HG02610 (cell line): ENCODE results near the gene LARGE1.

Experiments
- ATAC-seq: cut with Tn5 transposase; IDR thresholded peaks from one replicate; pipeline ENCODE4 v1.9.1; 2021; ENCODE audit warnings: mild to moderate bottlenecking, moderate library complexity; ENCODE audit not compliant: unreplicated experiment

Gene LARGE1

DNA sequence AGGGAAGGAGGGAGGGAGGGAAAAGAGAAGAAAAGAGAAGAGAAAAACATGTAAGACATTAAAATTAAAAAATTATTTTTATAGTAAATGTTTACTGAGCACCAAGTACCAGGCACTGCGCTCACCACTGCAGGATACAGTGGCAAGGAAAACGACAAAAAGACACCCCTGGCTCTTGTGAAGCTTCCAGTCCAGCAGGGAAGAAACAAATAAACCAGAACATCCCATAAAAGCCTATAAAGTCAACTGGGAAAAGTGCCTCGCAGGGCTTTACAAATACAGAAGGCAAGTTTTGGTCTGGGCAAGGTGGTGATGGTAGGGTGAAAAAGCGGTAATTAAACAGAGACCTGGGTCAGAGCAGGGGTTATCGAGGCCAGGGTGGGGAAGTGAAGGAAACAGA, 33.6 kb downstream of the LARGE1 start:
- no peak for ATAC-seq

DNA sequence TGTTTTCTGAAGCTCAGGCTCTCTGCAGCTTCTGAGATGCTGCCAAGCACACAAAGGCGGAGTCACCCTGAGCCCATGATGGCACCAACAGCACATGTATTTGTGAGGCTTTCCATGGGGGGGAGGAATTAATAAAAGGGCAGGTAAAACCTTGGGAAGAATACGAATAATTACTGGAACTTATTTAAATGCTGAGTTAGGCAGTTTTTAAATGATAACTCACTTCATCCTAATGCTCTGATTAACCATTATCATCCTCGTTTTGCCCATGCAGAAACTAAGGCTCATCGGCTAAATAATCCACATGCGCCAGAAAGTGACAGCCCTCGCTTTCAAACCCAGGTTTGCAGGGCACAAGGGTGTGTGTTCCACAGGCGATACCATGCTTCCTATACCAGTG, 35.4 kb downstream of the LARGE1 start:
- ATAC-seq: no peak

- ATAC-seq: no peak
Observed at GRCh38 chr22:33883961-33884808, 36.1 kb downstream of the LARGE1 start.

DNA sequence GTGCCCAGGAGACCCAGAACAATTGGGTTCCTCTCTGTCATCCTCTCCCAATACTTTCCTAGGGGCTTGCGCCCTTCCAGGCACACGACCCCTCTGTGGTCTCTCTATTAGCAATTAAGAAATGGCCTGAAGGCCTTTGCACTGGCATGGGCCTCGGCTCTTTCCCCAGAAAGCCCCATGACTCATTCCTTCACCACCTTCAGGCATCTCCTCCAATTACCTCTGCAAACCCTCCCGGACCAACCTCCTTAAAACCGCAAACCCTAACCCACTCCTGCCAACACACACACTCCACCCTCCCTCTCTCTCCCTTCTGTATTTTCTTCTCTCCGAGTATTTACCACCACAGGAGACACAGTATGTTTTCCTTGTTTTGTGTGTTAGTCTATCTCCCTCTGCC, 36.7 kb downstream of the LARGE1 start:
- no peak for ATAC-seq

- no peak for ATAC-seq
Observed at GRCh38 chr22:33882991-33883390, 37.3 kb downstream of the LARGE1 start.

GRCh38 chr22:33880986-33881385, 39.3 kb downstream of the LARGE1 start:
- ATAC-seq: no peak

- no peak for ATAC-seq
Observed at GRCh38 chr22:33879796-33880195, 40.5 kb downstream of the LARGE1 start.

DNA sequence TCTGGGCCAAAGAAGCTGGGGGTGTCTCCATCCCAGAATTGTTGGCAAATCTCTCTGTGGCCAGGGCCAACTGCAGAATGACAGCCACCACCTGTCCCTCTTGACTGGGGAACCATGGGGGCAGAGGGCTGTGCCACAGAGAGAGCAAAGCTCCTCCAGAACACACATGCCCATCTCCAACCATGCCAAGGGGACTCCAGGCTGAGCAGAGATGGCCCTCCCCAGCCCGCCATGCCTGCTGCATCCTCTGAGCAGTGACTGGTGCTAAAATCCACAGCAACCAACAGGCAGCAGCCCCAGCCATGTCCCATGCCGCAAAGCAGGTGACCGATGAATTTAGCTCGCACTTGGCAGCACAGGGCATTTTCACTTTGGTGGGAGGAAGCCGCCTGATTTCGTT, 45.0 kb downstream of the LARGE1 start:
- no peak for ATAC-seq

DNA sequence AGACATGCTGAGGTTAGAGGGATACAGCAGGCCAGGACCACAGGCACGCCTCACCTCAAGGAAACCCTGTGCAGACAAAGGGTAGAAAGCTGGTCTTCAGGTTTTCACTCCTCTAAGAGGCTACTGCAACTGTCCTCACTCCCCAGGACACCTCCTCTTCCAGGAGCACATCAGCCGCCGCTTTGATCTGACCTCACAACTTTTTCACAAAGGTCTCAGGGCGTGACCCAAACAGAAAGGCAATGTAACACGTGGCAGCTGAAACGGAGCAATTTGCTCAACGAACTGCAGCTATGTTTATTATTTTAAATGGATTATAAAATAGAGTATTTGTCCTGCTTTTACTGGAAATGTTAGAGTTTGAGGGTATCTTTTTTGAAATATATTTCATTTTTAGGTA, 46.1 kb downstream of the LARGE1 start:
- ATAC-seq: no peak

- ATAC-seq: no peak
Observed at GRCh38 chr22:33873666-33874065, 46.6 kb downstream of the LARGE1 start.

DNA sequence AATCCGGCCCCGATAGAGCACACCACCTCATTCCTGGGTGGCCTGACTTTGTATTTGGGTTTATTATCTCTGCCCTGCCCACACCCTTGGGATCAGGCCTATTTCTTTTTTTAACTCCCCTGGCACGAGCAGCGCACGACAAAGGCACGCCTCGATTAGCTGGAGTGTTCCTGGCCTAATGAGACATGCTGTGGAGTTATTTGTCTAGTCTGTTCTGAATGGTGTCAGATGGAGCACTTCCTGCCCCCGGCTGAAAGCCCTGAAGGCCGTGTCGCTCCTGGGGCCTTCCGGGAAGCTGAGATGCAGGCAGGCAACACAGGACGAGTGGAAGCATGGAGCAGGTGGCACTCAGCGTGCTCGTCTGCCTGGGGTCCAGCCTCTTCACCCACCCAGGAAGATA, 47.1 kb downstream of the LARGE1 start:
- no peak for ATAC-seq

GRCh38 chr22:33871935-33872334, 48.3 kb downstream of the LARGE1 start:
- ATAC-seq: no peak

DNA sequence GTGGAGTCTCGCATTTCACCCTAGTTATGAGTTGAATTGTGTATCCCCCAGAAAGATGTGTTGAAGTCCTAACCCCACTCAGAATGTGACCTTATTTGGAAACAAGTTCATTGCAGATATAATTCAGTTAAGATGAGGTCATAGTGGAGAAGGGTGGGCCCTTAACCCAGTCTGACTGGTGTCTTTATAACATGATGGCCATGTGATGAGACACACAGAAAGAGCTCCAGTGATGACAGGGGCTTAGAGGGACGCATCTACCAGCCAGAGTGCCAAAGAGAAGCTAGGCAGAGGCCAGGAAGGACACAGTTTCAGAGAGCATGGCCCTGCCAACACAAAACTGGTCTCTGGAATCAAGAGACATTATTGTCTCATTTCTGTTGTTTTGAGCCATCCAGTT, 50.3 kb downstream of the LARGE1 start:
- ATAC-seq: no peak

GRCh38 chr22:33867971-33868370, 52.3 kb downstream of the LARGE1 start:
- no peak for ATAC-seq

- ATAC-seq: no peak
Observed at GRCh38 chr22:33867118-33867866, 53.0 kb downstream of the LARGE1 start.

DNA sequence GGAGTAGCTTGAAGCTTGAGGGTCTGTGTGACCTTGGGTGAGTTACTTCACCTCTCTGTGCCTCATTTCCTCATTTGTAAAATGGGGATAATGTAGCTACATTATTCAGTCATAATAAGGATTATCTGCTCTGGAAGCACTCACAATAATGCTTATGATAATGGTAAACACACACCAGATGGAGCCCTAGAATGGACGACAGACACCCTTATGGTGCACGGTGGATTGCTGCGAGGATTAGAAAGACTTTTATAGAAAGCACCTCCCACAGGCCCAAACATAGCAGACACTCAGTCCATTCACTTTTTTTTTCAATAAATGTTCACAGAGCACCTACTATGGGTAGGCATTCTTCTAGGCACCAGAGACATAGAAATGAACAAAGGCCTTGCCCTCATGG, 53.8 kb downstream of the LARGE1 start:
- ATAC-seq: no peak

DNA sequence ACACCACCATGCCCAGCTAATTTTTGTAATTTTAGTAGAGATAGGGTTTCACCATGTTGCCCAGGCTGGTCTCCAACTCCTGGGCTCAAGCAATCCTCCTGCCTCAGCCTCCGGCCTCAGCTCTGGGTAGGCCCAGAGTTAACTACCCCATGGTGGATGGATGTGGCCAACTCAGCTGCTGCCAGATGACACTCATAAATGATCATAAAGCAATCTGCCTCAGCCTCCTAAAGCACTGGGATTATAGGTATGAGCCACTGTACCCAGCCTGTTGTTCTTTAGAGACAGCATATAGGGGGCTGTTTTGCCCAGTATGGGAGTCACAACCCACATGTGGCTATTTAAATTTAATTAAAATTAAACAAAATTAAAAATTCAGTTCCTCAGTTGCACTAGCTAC, 54.3 kb downstream of the LARGE1 start:
- ATAC-seq: no peak

DNA sequence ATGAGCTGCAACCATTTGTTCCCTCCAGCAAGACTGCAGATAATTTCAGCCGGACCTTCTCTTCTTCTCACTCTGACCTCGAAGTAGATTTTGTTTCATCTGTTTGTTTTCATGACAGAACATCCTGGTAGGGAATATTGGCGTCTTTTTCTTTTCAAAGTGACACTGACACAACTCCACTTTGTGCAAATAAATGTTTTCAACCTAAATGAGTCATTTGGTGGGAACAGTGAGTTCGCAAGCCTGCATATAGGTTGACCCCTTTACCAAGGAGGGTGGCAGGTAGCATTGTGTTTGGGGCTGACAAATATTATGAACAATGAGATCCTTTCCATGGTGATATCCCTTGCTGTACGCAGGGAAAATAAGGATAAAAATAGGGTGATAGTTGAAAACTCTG, 55.0 kb downstream of the LARGE1 start:
- ATAC-seq: no peak

GRCh38 chr22:33864723-33865130, 55.5 kb downstream of the LARGE1 start:
- no peak for ATAC-seq

GRCh38 chr22:33861216-33861875, 58.9 kb downstream of the LARGE1 start:
- ATAC-seq: no peak

- no peak for ATAC-seq
Observed at GRCh38 chr22:33860386-33860785, 59.9 kb downstream of the LARGE1 start.

GRCh38 chr22:33859311-33859710, 61.0 kb downstream of the LARGE1 start:
- no peak for ATAC-seq
